Epithelial cell of esophagus (primary cell): ENCODE data around the gene ITPK1.

Experiments used
- DNase-seq: peaks from one replicate; pipeline ENCODE4 v3.0.0; 2010; ENCODE audit warnings: low read depth
- H3K4me3 ChIP-seq: 2 replicates; pipeline ENCODE4 v1.5.1; 2011; ENCODE audit warnings: mild to moderate bottlenecking, low read length, control low read depth
- CTCF ChIP-seq: IDR thresholded peaks from 2 replicates; pipeline ENCODE4 v1.5.1; 2011; ENCODE audit warnings: low read depth, mild to moderate bottlenecking, low read length, control low read depth, inconsistent platforms; ENCODE audit not compliant: insufficient read depth; ENCODE audit errors: missing control alignments

Gene ITPK1

GRCh38 chr14:93155667-93156066 lies 39.9 kb upstream of the ITPK1 start:
- H3K4me3 ChIP-seq, result no peak overlapping the region
- TF ChIP-seq CTCF, result no peak
- peak; percentile 50 for DNase-seq

GRCh38 chr14:93153121-93153520 lies 37.4 kb upstream of the ITPK1 start:
- DNase-seq, result peak; percentile 16
- H3K4me3 ChIP-seq, result no peak overlapping the region
- TF ChIP-seq CTCF, result no peak

- H3K4me3 ChIP-seq, result no peak overlapping the region
Measured at GRCh38 chr14:93150227-93151208, 34.8 kb upstream of the ITPK1 start.

GRCh38 chr14:93148979-93149378 lies 33.3 kb upstream of the ITPK1 start:
- no peak for DNase-seq
- H3K4me3 ChIP-seq, result no peak overlapping the region
- TF ChIP-seq CTCF, result no peak

More at GRCh38 chr14:93150227-93151208, 34.8 kb upstream of the ITPK1 start:
- DNase-seq, result peak; percentile 97
- TF ChIP-seq CTCF, result no peak

- DNase-seq, result no peak
- no peak for TF ChIP-seq CTCF
- no peak overlapping the region for H3K4me3 ChIP-seq
Measured at GRCh38 chr14:93146119-93146518, 30.4 kb upstream of the ITPK1 start.

GRCh38 chr14:93142854-93143652 lies 27.3 kb upstream of the ITPK1 start:
- H3K4me3 ChIP-seq, result no peak overlapping the region
- no peak for DNase-seq

More at GRCh38 chr14:93142854-93143652, 27.3 kb upstream of the ITPK1 start:
- TF ChIP-seq CTCF, result no peak
